ENCODE data around the gene DCTPP1.

Gene DCTPP1

GRCh38 chr16:30430428-30430970 lies 669 bp upstream of the DCTPP1 start (continued):
- TF ChIP-seq, protein P1, sequence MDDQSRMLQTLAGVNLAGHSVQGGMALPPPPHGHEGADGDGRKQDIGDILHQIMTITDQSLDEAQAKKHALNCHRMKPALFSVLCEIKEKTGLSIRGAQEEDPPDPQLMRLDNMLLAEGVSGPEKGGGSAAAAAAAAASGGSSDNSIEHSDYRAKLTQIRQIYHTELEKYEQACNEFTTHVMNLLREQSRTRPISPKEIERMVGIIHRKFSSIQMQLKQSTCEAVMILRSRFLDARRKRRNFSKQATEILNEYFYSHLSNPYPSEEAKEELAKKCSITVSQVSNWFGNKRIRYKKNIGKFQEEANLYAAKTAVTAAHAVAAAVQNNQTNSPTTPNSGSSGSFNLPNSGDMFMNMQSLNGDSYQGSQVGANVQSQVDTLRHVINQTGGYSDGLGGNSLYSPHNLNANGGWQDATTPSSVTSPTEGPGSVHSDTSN (CRISPR knock-in tag; IDR thresholded peaks at IDR 0.05), result 0 out of 2 replicates have a peak, but pooled peaks have one; percentile 16
- TF ChIP-seq ZSCAN23 (tag by site-specific recombination; IDR thresholded peaks at IDR 0.05) (no peak), GFI1B (tag by site-specific recombination; IDR thresholded peaks at IDR 0.05) (peak; percentile 77; the same call in 1 of the 2 replicates), ZFP69B (tag by site-specific recombination; IDR thresholded peaks at IDR 0.05) (peak; percentile 11; the same call in 1 of the 2 replicates)

DNA sequence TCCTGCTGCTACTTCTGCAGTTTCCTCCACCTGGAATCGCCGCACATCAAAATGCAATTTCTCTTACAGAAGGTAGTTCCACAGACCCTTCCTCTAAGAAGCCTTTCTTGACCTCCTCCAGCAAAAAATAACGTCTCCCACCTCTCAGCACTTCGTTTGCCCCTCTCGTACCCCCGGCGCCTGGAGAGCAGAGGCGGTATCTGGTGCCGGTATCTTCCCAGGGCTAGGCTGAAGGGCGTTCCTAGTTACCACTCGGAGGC lies 482 bp downstream of the DCTPP1 start:
- ChIA-PET POLR2A (interaction anchor here (0.7 to 3.0 kb wide), 28 partner anchors 9 to 613 kb away, joined by 3 to 41 read pairs (median 6); partner anchors contain the start of genes CD2BP2, CORO1A, PAGR1 and PRR14), CTCF (interaction anchor here (0.6 to 3.1 kb wide), 49 partner anchors 9 to 398 kb away, joined by 3 to 43 read pairs (median 5); partner anchors contain the start of genes TBX6, ZNF48 and ZNF771)
- H3K9me3 ChIP-seq (ENCODE audit: control insufficient read depth, insufficient read depth, low read depth, low read length), result no peaks in the 10 kb centered on the region
- H3K36me3 ChIP-seq (ENCODE audit: control insufficient read depth in 2 of 2, insufficient read depth in 1 of 2, low read length in 2 of 2), result peaks cover 13 to 29% of the 10 kb centered on the region in 2 experiments; a peak in 2 of 3 replicates
- peak overlapping the region; percentile 76 for H3K4me3 ChIP-seq (ENCODE audit: low read depth, low read length)
- peak overlapping the region; percentile 12; the same call in 1 of the 2 replicates for H3K27ac ChIP-seq (ENCODE audit: extremely low read depth, low read depth, low read length)
- H3K4me1 ChIP-seq (ENCODE audit: control insufficient read depth, insufficient read depth, low read length), result no peaks in the 10 kb centered on the region
- TF ChIP-seq ZNF600 (tag by site-specific recombination; IDR thresholded peaks at IDR 0.05) (peak; percentile 86; the same call in 1 of the 2 replicates), ZNF544 (tag by site-specific recombination; IDR thresholded peaks at IDR 0.05) (no peak), ZNF626 (tag by site-specific recombination; IDR thresholded peaks at IDR 0.05) (no peak), ZNF266 (tag by site-specific recombination; IDR thresholded peaks at IDR 0.05; ENCODE audit: low read depth) (no peak), PRDM10 (tag by site-specific recombination; IDR thresholded peaks at IDR 0.05) (no peak), ZNF654 (tag by site-specific recombination; IDR thresholded peaks at IDR 0.05; ENCODE audit: low read depth) (no peak), SALL2 (tag by site-specific recombination; IDR thresholded peaks at IDR 0.05; ENCODE audit: borderline replicate concordance) (no peak), ZBTB8A (tag by site-specific recombination; IDR thresholded peaks at IDR 0.05) (peak; percentile 23; the same call in 1 of the 2 replicates), ZNF580 (tag by site-specific recombination; IDR thresholded peaks at IDR 0.05) (no peak), ZNF670 (tag by site-specific recombination; IDR thresholded peaks at IDR 0.05; ENCODE audit: low read depth) (no peak), ZNF302 (tag by site-specific recombination; IDR thresholded peaks at IDR 0.05; ENCODE audit: low read depth) (no peak), ZNF280D (tag by site-specific recombination; IDR thresholded peaks at IDR 0.05) (no peak), MZF1 (tag by site-specific recombination; IDR thresholded peaks at IDR 0.05; ENCODE audit: borderline replicate concordance) (no peak), ZBTB17 (tag by site-specific recombination; IDR thresholded peaks at IDR 0.05) (0 out of 2 replicates have a peak, but pooled peaks have one; percentile 20), ZNF473 (tag by site-specific recombination; IDR thresholded peaks at IDR 0.05) (no peak), ZNF433 (tag by site-specific recombination; IDR thresholded peaks at IDR 0.05; ENCODE audit: low read depth) (no peak), ZNF114 (tag by site-specific recombination; IDR thresholded peaks at IDR 0.05) (no peak), EGR2 (tag by site-specific recombination; IDR thresholded peaks at IDR 0.05; ENCODE audit: low read depth) (no peak), ZNF449 (tag by site-specific recombination; IDR thresholded peaks at IDR 0.05) (no peak), ZNF639 (tag by site-specific recombination; IDR thresholded peaks at IDR 0.05) (no peak)
